Measurements from ENCODE around the gene ARHGAP42.

GRCh38 chr11:100794446-100794845, 107.4 kb downstream of the ARHGAP42 start:
- TF ChIP-seq CTCF (IDR thresholded peaks at IDR 0.05; ENCODE audit: borderline replicate concordance, extremely low read depth, low read length, poor library complexity, severe bottlenecking) (no peak), EZH2 (IDR thresholded peaks at IDR 0.05; ENCODE audit: borderline replicate concordance, low read depth, low read length, severe bottlenecking) (no peak)

Data from DND-41 (cell line).